ENCODE data around the gene ALDH3A1. TPM values are rescaled to one million over a fixed set of nuclear protein-coding genes. Genes with fewer than 3 reads are reported as not detected.

ALDH3A1 gene
- total and polyA plus RNA-seq, 2 donors (not counting 3 experiments of a cell fraction or from before 2014, with no cell fraction given), result 0.11 to 1.2 TPM

DNA sequence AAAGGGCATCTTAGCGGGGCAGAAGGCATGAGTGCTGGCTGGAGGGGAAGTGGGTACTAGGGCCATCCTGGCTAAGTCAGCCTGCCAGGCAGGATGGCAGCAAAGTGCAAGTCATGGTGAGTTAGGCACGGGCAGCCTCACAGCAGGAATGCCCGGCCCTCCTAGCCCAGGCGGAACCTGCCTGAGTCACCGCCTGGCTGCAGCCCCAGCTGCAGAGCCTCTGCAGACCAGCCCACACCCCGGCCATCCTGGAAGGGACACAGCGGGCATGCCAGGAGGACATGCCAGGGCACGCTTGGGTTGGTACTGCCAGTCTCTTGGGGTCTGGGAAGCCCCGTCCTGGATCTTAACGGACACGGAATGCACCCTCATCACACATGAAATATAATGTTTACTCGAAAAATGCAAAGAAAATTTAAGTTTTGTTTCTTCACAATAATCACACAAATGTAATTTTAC, 5.0 kb upstream of the ALDH3A1 start:
- BruUV-seq (replicated peaks), result no TSS peak
- no peak overlapping the region for H3K4me3 ChIP-seq (replicated peaks in 1 of 3; ENCODE audit: insufficient read depth in 1 of 3, low read depth in 1 of 3, low read length in 3 of 3)
- no peaks in the 10 kb centered on the region for H3K9me1 ChIP-seq (replicated peaks; ENCODE audit: control insufficient read depth, extremely low read depth, insufficient read depth, low read length)
- no peaks in the 10 kb centered on the region for H3K9me3 ChIP-seq (replicated peaks; ENCODE audit: control insufficient read depth, insufficient read depth, low read length)
- TF ChIP-seq EZH2 (IDR thresholded peaks at IDR 0.05; ENCODE audit: borderline replicate concordance, low read depth, low read length, severe bottlenecking) (no peak), MYC (IDR thresholded peaks at IDR 0.05; ENCODE audit: low read depth, low read length) (peak; percentile 55), GATA2 (IDR thresholded peaks at IDR 0.05; ENCODE audit: insufficient read depth, insufficient read length, low read depth, low read length) (no peak), POLR2AphosphoS5 (IDR thresholded peaks at IDR 0.05; ENCODE audit: insufficient read depth, low read depth, low read length) (peak; percentile 79), POLR2A (IDR thresholded peaks at IDR 0.05; ENCODE audit: low read depth, low read length) (no peak), FOS (IDR thresholded peaks at IDR 0.05; ENCODE audit: borderline replicate concordance, insufficient read depth, low read length) (peak; percentile 66), JUN (IDR thresholded peaks at IDR 0.05; ENCODE audit: borderline replicate concordance, insufficient read depth, insufficient read length, low read depth) (no peak)
- TF ChIP-seq, protein P1, sequence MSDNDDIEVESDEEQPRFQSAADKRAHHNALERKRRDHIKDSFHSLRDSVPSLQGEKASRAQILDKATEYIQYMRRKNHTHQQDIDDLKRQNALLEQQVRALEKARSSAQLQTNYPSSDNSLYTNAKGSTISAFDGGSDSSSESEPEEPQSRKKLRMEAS (IDR thresholded peaks at IDR 0.05; ENCODE audit: insufficient read depth, insufficient read length), result no peak
- TF ChIP-seq, protein P2, sequence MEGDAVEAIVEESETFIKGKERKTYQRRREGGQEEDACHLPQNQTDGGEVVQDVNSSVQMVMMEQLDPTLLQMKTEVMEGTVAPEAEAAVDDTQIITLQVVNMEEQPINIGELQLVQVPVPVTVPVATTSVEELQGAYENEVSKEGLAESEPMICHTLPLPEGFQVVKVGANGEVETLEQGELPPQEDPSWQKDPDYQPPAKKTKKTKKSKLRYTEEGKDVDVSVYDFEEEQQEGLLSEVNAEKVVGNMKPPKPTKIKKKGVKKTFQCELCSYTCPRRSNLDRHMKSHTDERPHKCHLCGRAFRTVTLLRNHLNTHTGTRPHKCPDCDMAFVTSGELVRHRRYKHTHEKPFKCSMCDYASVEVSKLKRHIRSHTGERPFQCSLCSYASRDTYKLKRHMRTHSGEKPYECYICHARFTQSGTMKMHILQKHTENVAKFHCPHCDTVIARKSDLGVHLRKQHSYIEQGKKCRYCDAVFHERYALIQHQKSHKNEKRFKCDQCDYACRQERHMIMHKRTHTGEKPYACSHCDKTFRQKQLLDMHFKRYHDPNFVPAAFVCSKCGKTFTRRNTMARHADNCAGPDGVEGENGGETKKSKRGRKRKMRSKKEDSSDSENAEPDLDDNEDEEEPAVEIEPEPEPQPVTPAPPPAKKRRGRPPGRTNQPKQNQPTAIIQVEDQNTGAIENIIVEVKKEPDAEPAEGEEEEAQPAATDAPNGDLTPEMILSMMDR (IDR thresholded peaks at IDR 0.05; ENCODE audit: extremely low read depth in 1 of 2, insufficient read depth in 1 of 2, low read depth in 1 of 2, low read length in 2 of 2), result no peak
- no peaks in the 10 kb centered on the region for H3K36me3 ChIP-seq (ENCODE audit: control insufficient read depth in 2 of 2, extremely low read depth in 1 of 2, insufficient read depth in 2 of 2, low read length in 2 of 2)
- peak; percentile 97 for FAIRE-seq
- no peaks in the 10 kb centered on the region for H3K79me2 ChIP-seq (ENCODE audit: control insufficient read depth, insufficient read depth, low read length)
- CTCF ChIA-PET, result interaction anchor here (0.7 to 8.4 kb wide), 8 partner anchors 8 to 390 kb away, joined by 3 to 72 read pairs (median 6); partner anchors contain the start of genes ALDH3A2 and B9D1
- POLR2A ChIA-PET, result no interaction called here
- peak; percentile 83 for DNase-seq (ENCODE audit: low read depth, low spot score)
- H3K4me2 ChIP-seq (ENCODE audit: insufficient read depth, low read length), result no peak overlapping the region
- H2AFZ ChIP-seq (ENCODE audit: low read depth, low read length), result peak overlapping the region; percentile 23
- peak overlapping the region; percentile 61 for H3K9ac ChIP-seq (replicated peaks; ENCODE audit: extremely low read depth, insufficient read depth, low read length)
- H4K20me1 ChIP-seq (replicated peaks; ENCODE audit: control insufficient read depth, extremely low read depth, insufficient read depth, low read length), result no peaks in the 10 kb centered on the region
- peaks cover 18% of the 10 kb centered on the region for H3K4me1 ChIP-seq (ENCODE audit: control insufficient read depth, extremely low read depth, insufficient read depth, low read length)
- intact Hi-C loops (cut with micrococcal nuclease), result loop anchor here (2.0 kb wide), 1 partner anchor 104 kb away; the partner anchor contains the start of gene ALDH3A2
- dilution Hi-C loops (cut with MboI; ENCODE audit: extremely low pct_ligation_motif_present, low sequenced_read_pairs), result no loop called here
- H3K27me3 ChIP-seq (ENCODE audit: control insufficient read depth in 2 of 2, insufficient read depth in 2 of 2, low read length in 2 of 2), result no peaks in the 10 kb centered on the region
- H3K27ac ChIP-seq (ENCODE audit: insufficient read depth, low read depth, low read length), result peak overlapping the region; percentile 94

Data from endothelial cell of umbilical vein (primary cell).